Measurements from ENCODE around the gene TENT5C.

DNA sequence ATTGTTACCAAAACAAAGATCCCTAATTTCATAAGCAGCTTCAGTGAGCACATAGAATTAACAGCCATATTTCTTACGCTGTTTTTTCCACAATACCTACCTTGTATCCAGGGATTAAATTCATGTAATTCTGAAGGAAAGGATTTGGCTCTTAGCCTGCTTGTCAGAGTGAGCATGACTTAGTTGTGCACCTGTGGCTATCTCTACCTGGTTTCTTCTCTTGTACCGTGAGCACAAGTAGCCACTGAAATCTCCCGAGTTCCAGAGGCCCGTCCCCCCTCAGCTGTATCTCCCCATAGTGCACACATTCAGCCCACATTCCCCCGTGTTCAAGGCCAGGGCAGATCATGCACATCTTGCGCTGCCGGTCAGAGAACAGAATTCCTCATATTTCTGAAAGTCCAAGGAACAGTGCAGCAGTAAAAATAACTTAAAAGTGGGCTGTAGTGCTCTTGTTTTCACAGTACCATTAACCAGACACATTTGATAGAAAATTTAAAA, 2.3 kb downstream of the TENT5C start:
- no peak for TF ChIP-seq CTCF (IDR thresholded peaks at IDR 0.05; ENCODE audit: low read length)
- TF ChIP-seq EZH2 (IDR thresholded peaks at IDR 0.05; ENCODE audit: borderline replicate concordance, low read length): no peak

Measured in OCI-LY1 (cell line).